ENCODE data around the gene ATG13.

DNA sequence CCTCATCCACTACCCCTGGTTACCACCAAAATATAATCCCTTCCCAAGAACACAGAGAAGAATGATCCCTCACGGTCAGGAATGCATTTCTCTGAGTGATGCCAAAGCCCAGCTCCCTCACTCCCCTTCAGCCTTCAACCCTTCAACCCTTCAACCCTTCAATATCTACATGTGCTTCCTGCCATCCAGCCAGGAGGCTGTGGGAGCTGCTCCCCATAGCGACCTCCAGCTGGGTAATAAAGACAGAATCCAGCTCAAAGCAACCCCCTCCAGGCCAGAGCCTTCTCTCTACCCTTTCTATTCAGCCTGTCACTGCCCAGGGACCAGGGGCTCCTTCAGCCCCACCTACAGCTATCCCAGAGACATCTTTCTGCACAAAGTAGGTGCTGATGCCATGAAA lies 80.4 kb downstream of the ATG13 start:
- TF ChIP-seq RAD21 (conservative IDR thresholded peaks at IDR 0.05) = no peak
- TF ChIP-seq, protein P1, sequence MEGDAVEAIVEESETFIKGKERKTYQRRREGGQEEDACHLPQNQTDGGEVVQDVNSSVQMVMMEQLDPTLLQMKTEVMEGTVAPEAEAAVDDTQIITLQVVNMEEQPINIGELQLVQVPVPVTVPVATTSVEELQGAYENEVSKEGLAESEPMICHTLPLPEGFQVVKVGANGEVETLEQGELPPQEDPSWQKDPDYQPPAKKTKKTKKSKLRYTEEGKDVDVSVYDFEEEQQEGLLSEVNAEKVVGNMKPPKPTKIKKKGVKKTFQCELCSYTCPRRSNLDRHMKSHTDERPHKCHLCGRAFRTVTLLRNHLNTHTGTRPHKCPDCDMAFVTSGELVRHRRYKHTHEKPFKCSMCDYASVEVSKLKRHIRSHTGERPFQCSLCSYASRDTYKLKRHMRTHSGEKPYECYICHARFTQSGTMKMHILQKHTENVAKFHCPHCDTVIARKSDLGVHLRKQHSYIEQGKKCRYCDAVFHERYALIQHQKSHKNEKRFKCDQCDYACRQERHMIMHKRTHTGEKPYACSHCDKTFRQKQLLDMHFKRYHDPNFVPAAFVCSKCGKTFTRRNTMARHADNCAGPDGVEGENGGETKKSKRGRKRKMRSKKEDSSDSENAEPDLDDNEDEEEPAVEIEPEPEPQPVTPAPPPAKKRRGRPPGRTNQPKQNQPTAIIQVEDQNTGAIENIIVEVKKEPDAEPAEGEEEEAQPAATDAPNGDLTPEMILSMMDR (IDR thresholded peaks at IDR 0.05; ENCODE audit: poor library complexity, severe bottlenecking) = no peak
- TF ChIP-seq POLR2AphosphoS5 (IDR thresholded peaks at IDR 0.05) = no peak
- no peak for TF ChIP-seq EZH2 (IDR thresholded peaks at IDR 0.05; ENCODE audit: borderline replicate concordance, insufficient read depth, low read length, poor library complexity, severe bottlenecking)
